PC-3 (cell line): ENCODE results near the gene CYP11A1. TPM values are rescaled to one million over a fixed set of nuclear protein-coding genes. Genes with fewer than 3 reads are reported as not detected.
A peak's percentile ranks its signal among the peaks of the same experiment; 100 is the strongest.

Experiments used
- ATAC-seq: fragments of 200-7000 bp; cut with Tn5 transposase; 2 replicates; pipeline ENCODE4 v1.9.1; 2020; ENCODE audit warnings: mild to moderate bottlenecking, moderate library complexity
- BruUV-seq: library from RNA; stranded (reverse); fragments of 400-500 nt; replicated peaks from 2 replicates; lab custom pipeline; 2021; lab: Mats Ljungman, UMichigan
- CTCF ChIA-PET: fragments of 300-600 bp; sonication (Branson Sonifier 250); formaldehyde crosslinking; loops from one replicate; lab custom pipeline; 2022; ENCODE audit warnings: antibody characterized with exemption; lab: Charles Lee
- POLR2A ChIA-PET: fragments of 300-600 bp; sonication (Branson Sonifier 250); formaldehyde crosslinking; loops from one replicate; lab custom pipeline; 2022; ENCODE audit warnings: antibody characterized with exemption; ENCODE audit not compliant: unreplicated experiment; lab: Charles Lee
- DNase-seq: peaks from one replicate; pipeline ENCODE4 v3.0.0-alpha.2; 2015
- H2AFZ ChIP-seq: fragments of 300-600 bp; sonication (generic); 2 replicates; pipeline ENCODE4 v1.6.0; 2016; ENCODE audit warnings: antibody characterized with exemption, low read length
- H3F3A ChIP-seq: fragments of 300-600 bp; sonication (generic); one replicate; pipeline ENCODE4 v1.6.0; 2017; ENCODE audit warnings: antibody characterized with exemption, low read length, control low read depth, mild to moderate bottlenecking; ENCODE audit not compliant: unreplicated experiment
- H3K27ac ChIP-seq: fragments of 300-600 bp; sonication (generic); 2 replicates; pipeline ENCODE4 v1.5.1; 2016; ENCODE audit warnings: mild to moderate bottlenecking, low read length
- H3K27me3 ChIP-seq: fragments of 300-600 bp; sonication (generic); 2 replicates; pipeline ENCODE4 v1.6.1; 2016; ENCODE audit warnings: low read length, mixed read lengths
- H3K36me3 ChIP-seq: fragments of 300-600 bp; sonication (generic); 2 replicates; pipeline ENCODE4 v1.6.1; 2016; ENCODE audit warnings: low read depth, mixed run types, low read length, mixed read lengths
- H3K4me1 ChIP-seq: fragments of 300-600 bp; sonication (generic); 2 replicates; pipeline ENCODE4 v1.5.1; 2016; ENCODE audit warnings: low read length; ENCODE audit not compliant: insufficient read depth
- H3K4me2 ChIP-seq: fragments of 300-600 bp; sonication (generic); 2 replicates; pipeline ENCODE4 v1.6.0; 2016; ENCODE audit warnings: low read length
- H3K4me3 ChIP-seq: fragments of 300-600 bp; sonication (generic); 2 replicates; pipeline ENCODE4 v1.5.1; 2016; ENCODE audit warnings: mild to moderate bottlenecking, low read length, mixed read lengths
- H3K79me2 ChIP-seq: fragments of 300-600 bp; sonication (generic); 2 replicates; pipeline ENCODE4 v1.6.1; 2017; ENCODE audit warnings: low read length, mixed read lengths
- H3K9ac ChIP-seq: fragments of 300-600 bp; sonication (generic); 2 replicates; pipeline ENCODE4 v1.6.0; 2016; ENCODE audit warnings: mild to moderate bottlenecking, low read length
- H3K9me2 ChIP-seq: fragments of 300-600 bp; sonication (generic); replicated peaks from 2 replicates; pipeline ENCODE4 v1.6.1; 2016; ENCODE audit warnings: mixed run types, low read length, mixed read lengths
- H3K9me3 ChIP-seq: fragments of 300-600 bp; sonication (generic); 2 replicates; pipeline ENCODE4 v1.6.1; 2016; ENCODE audit warnings: low read length, mixed read lengths
- H4K20me1 ChIP-seq: fragments of 300-600 bp; sonication (generic); 2 replicates; pipeline ENCODE4 v1.6.1; 2016; ENCODE audit warnings: low read length, mixed read lengths
- CTCF ChIP-seq: fragments of 300-600 bp; sonication (generic); conservative IDR thresholded peaks from 2 replicates; pipeline ENCODE4 v1.5.1; 2017; ENCODE audit warnings: antibody characterized with exemption, low read depth, mild to moderate bottlenecking, low read length
- EZH2 ChIP-seq: fragments of 300-600 bp; sonication (generic); IDR thresholded peaks from one replicate; pipeline ENCODE4 v1.6.1; 2017; ENCODE audit warnings: antibody characterized with exemption, mild to moderate bottlenecking, low read length; ENCODE audit not compliant: unreplicated experiment
- EZH2phosphoT487 ChIP-seq: fragments of 300-600 bp; sonication (generic); IDR thresholded peaks from 2 replicates; pipeline ENCODE4 v1.6.1; 2018; ENCODE audit warnings: mild to moderate bottlenecking, antibody characterized with exemption, low read length, borderline replicate concordance
- intact Hi-C: fragments of 100-400 bp; cut with micrococcal nuclease; formaldehyde crosslinking; loops from 2 replicates; pipeline ENCODE4 v1.9.0; 2023
- total RNA-seq: library from RNA; depleted of rRNA; stranded (reverse); fragments of >200 nt; gene quantifications from 2 replicates; pipeline ENCODE4 v1.2.3, GENCODE V29; 2014

Gene CYP11A1
- total RNA-seq, 1 experiment from 2014 or later = 0.18 TPM

DNA sequence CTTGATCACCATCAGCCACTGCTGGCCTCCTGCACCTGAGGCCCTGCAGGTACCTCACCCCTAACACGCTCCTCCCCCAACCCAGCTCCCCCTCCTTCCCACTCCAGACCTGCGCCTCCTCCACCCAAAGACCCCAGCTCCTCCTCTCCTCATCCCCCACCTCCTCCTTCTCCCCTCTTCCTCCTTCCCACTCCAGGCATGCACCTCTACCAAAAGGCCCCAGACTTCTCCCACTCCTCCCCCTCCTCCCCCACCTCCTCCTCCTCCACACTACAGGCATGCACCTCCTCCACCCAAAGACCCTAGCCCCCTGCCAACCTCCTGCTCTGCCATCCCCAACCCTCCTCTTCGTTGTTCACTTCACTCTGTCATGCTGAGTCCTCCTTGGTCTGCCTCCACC lies 42.7 kb downstream of the CYP11A1 start:
- TF ChIP-seq CTCF (no peak), EZH2phosphoT487 (no peak), EZH2 (no peak)
- no TSS peak for BruUV-seq
- Histone ChIP-seq H3K4me3 (no peak overlapping the region), H3K27ac (no peak overlapping the region), H3K9me3 (no peaks in the 10 kb centered on the region), H3K79me2 (no peaks in the 10 kb centered on the region), H3K36me3 (no peaks in the 10 kb centered on the region), H3F3A (no peaks in the 10 kb centered on the region), H3K4me2 (no peak overlapping the region), H3K27me3 (no peaks in the 10 kb centered on the region), H3K9ac (no peak overlapping the region), H4K20me1 (no peaks in the 10 kb centered on the region), H3K4me1 (no peaks in the 10 kb centered on the region), H3K9me2 (no peaks in the 10 kb centered on the region), H2AFZ (no peak overlapping the region)
- DNase-seq = no peak
- ChIA-PET POLR2A (no interaction called here), CTCF (no interaction called here)
- no peak for ATAC-seq
- intact Hi-C loops = loop anchor here (5.0 kb wide), 1 partner anchor 197 kb away; no protein-coding TSS in a partner anchor

- Histone ChIP-seq H2AFZ (no peak overlapping the region), H3K9me3 (no peaks in the 10 kb centered on the region), H3K9me2 (no peaks in the 10 kb centered on the region), H3K27me3 (no peaks in the 10 kb centered on the region), H3K79me2 (no peaks in the 10 kb centered on the region), H3K27ac (no peak overlapping the region), H3K4me3 (no peak overlapping the region), H3K4me2 (no peak overlapping the region), H3K4me1 (no peaks in the 10 kb centered on the region), H3K9ac (no peak overlapping the region), H3F3A (no peaks in the 10 kb centered on the region), H3K36me3 (no peaks in the 10 kb centered on the region), H4K20me1 (no peaks in the 10 kb centered on the region)
- ChIA-PET POLR2A (no interaction called here), CTCF (interaction anchor here (0.6 to 1.0 kb wide), 3 partner anchors 11 to 274 kb away, joined by 3 to 5 read pairs (median 5); no protein-coding TSS in a partner anchor)
- TF ChIP-seq CTCF (peak; percentile 90), EZH2phosphoT487 (no peak)
- DNase-seq = peak; percentile 72
- ATAC-seq = peak; percentile 95
- intact Hi-C loops = loop anchor here (5.0 kb wide), 1 partner anchor 195 kb away; no protein-coding TSS in a partner anchor
- no TSS peak for BruUV-seq
These were observed 44.8 kb downstream of the CYP11A1 start for GRCh38 chr15:74322558-74323180.
